CD4-positive, alpha-beta T cell (primary cell): ENCODE results near the gene GNAO1. TPM values are rescaled to one million over a fixed set of nuclear protein-coding genes. Genes with fewer than 3 reads are reported as not detected.
A peak's percentile ranks its signal among the peaks of the same experiment; 100 is the strongest.

Experiments
- ATAC-seq: fragments of 200-7000 bp; cut with Tn5 transposase; one replicate; pipeline ENCODE4 v1.10.0; 2022; ENCODE audit warnings: mild to moderate bottlenecking; ENCODE audit not compliant: poor library complexity
- CTCF ChIA-PET: fragments of 350-600 bp; sonication (Branson Sonifier 250); formaldehyde crosslinking; loops from one replicate; lab custom pipeline; 2021; ENCODE audit warnings: antibody characterized with exemption, inconsistent platforms; lab: Charles Lee
- POLR2A ChIA-PET: fragments of 350-600 bp; sonication (Branson Sonifier 250); formaldehyde crosslinking; loops from one replicate; lab custom pipeline; 2021; ENCODE audit warnings: antibody characterized with exemption, inconsistent platforms; lab: Charles Lee
- DNase-seq, 14 experiments: peaks; one replicate each; pipeline ENCODE4 v3.0.0-alpha.2; 2013 to 2020; ENCODE audit warnings: mixed read lengths in 2 of 14
- H3K27ac ChIP-seq, 2 donors: one replicate each; pipeline versions ENCODE4 v1.5.1 to v1.7.0; 2013; ENCODE audit warnings: low read length in 2 of 2, low read depth in 1 of 2, mild to moderate bottlenecking in 1 of 2
- H3K27me3 ChIP-seq, 2 experiments: 1 replicate in 1 of 2; 2 replicates in 1 of 2; pipeline versions ENCODE4 v1.6.1 to v1.7.0; 2013; ENCODE audit warnings: low read length in 2 of 2, control low read depth in 1 of 2, mild to moderate bottlenecking in 1 of 2, moderate library complexity in 1 of 2; ENCODE audit not compliant: insufficient read depth in 2 of 2, control insufficient read depth in 1 of 2
- H3K36me3 ChIP-seq: one replicate; pipeline ENCODE4 v1.6.1; 2013; ENCODE audit warnings: low read length, control low read depth; ENCODE audit not compliant: insufficient read depth
- H3K4me1 ChIP-seq: one replicate; pipeline ENCODE4 v1.6.1; 2013; ENCODE audit warnings: low read length, control low read depth; ENCODE audit not compliant: insufficient read depth
- H3K4me3 ChIP-seq: one replicate; pipeline ENCODE4 v1.5.1; 2013; ENCODE audit warnings: mild to moderate bottlenecking, low read length, moderate library complexity
- H3K9me3 ChIP-seq, 2 experiments: 1 replicate in 1 of 2; 2 replicates in 1 of 2; pipeline versions ENCODE4 v1.6.1 to v1.7.0; 2013; ENCODE audit warnings: low read length in 2 of 2, mild to moderate bottlenecking in 2 of 2, control low read depth in 1 of 2, moderate library complexity in 1 of 2; ENCODE audit not compliant: control insufficient read depth in 1 of 2, insufficient read depth in 1 of 2
- H3K27ac Mint-ChIP-seq: one replicate; pipeline ENCODE4 v1.8.0; 2020; ENCODE audit warnings: mixed read lengths
- H3K27me3 Mint-ChIP-seq: one replicate; pipeline ENCODE4 v1.8.0; 2021; ENCODE audit warnings: mixed read lengths
- H3K36me3 Mint-ChIP-seq: one replicate; pipeline ENCODE4 v1.8.0; 2021; ENCODE audit warnings: low read depth, mixed read lengths
- H3K4me1 Mint-ChIP-seq: one replicate; pipeline ENCODE4 v1.8.0; 2021; ENCODE audit warnings: low read depth, mixed read lengths
- H3K4me3 Mint-ChIP-seq: one replicate; pipeline ENCODE4 v1.8.0; 2020; ENCODE audit warnings: mild to moderate bottlenecking, mixed read lengths
- H3K9me3 Mint-ChIP-seq: one replicate; pipeline ENCODE4 v1.8.0; 2020; ENCODE audit warnings: mixed read lengths
- CTCF ChIP-seq: fragments of 200-600 bp; IDR thresholded peaks from one replicate; pipeline ENCODE4 v1.8.0; 2022; ENCODE audit warnings: antibody characterized with exemption, mild to moderate bottlenecking
- intact Hi-C, 2 experiments: fragments of 100-400 bp; cut with DNase I in 1 of 2; cut with micrococcal nuclease in 1 of 2; formaldehyde crosslinking; loops; one replicate each; pipeline versions ENCODE4 v1.15.1 to v1.9.0; 2023 to 2025; cut with DNase I, micrococcal nuclease
- total RNA-seq, 174 experiments: library from RNA in 2 of 174; stranded (reverse) in 2 of 174; gene quantifications; one replicate each; pipeline ENCODE4 v1.2.3 and lab custom pipeline; 2021 to 2026

The GNAO1 gene
- total RNA-seq, 2 experiments from 2014 or later: 7.3 to 7.9 TPM

- no peaks in the 10 kb centered on the region for H3K9me3 Mint-ChIP-seq
- intact Hi-C loops: no loop called here
- ATAC-seq (no peak), DNase-seq (no peak)
- TF ChIP-seq CTCF: no peak
- ChIA-PET POLR2A (interaction anchor here (0.7 kb wide), 1 partner anchor 158 kb away, joined by 3 read pairs; no protein-coding TSS in a partner anchor), CTCF (no interaction called here)
- no peak overlapping the region for H3K27ac Mint-ChIP-seq
- H3K4me1 Mint-ChIP-seq: peaks cover 46% of the 10 kb centered on the region
- Histone ChIP-seq H3K9me3 (no peaks in the 10 kb centered on the region), H3K27ac (no peak overlapping the region), H3K36me3 (no peaks in the 10 kb centered on the region), H3K27me3 (no peaks in the 10 kb centered on the region), H3K4me1 (peaks cover 49% of the 10 kb centered on the region), H3K4me3 (no peak overlapping the region)
- no peaks in the 10 kb centered on the region for H3K36me3 Mint-ChIP-seq
- H3K27me3 Mint-ChIP-seq: no peaks in the 10 kb centered on the region
- no peak overlapping the region for H3K4me3 Mint-ChIP-seq
These were observed 73.9 kb downstream of the GNAO1 start for GRCh38 chr16:56265184-56265583.

- Mint-ChIP-seq H3K27me3 (no peaks in the 10 kb centered on the region), H3K4me3 (peak overlapping the region; percentile 51), H3K9me3 (no peaks in the 10 kb centered on the region), H3K4me1 (peaks cover 43% of the 10 kb centered on the region), H3K36me3 (no peaks in the 10 kb centered on the region), H3K27ac (no peak overlapping the region)
- ChIA-PET POLR2A (interaction anchor here (0.7 to 1.5 kb wide), 2 partner anchors 75 to 157 kb away, joined by 3 read pairs; partner anchors contain the start of gene GNAO1), CTCF (no interaction called here)
- TF ChIP-seq CTCF: no peak
- H3K9me3 ChIP-seq: no peaks in the 10 kb centered on the region
- H3K27ac ChIP-seq: no peak overlapping the region
- H3K27me3 ChIP-seq: no peaks in the 10 kb centered on the region
- no peak for ATAC-seq
- H3K4me3 ChIP-seq: no peak overlapping the region
- H3K4me1 ChIP-seq: peaks cover 43% of the 10 kb centered on the region
- DNase-seq: no peak
- intact Hi-C loops: no loop called here
- H3K36me3 ChIP-seq: no peaks in the 10 kb centered on the region
These were observed 74.5 kb downstream of the GNAO1 start for GRCh38 chr16:56265746-56266145.

GRCh38 chr16:56266641-56267607 lies 75.6 kb downstream of the GNAO1 start:
- no peaks in the 10 kb centered on the region for H3K36me3 Mint-ChIP-seq
- POLR2A ChIA-PET: interaction anchor here (1.5 kb wide), 1 partner anchor 76 kb away, joined by 3 read pairs; the partner anchor contains the start of gene GNAO1
- no peak overlapping the region for H3K4me3 Mint-ChIP-seq

More at GRCh38 chr16:56266641-56267607, 75.6 kb downstream of the GNAO1 start:
- Histone ChIP-seq H3K27me3 (no peaks in the 10 kb centered on the region), H3K36me3 (no peaks in the 10 kb centered on the region), H3K27ac (no peak overlapping the region), H3K4me3 (no peak overlapping the region), H3K4me1 (peaks cover 31% of the 10 kb centered on the region), H3K9me3 (no peaks in the 10 kb centered on the region)
- TF ChIP-seq CTCF: no peak
- CTCF ChIA-PET: no interaction called here
- ATAC-seq (no peak), DNase-seq (no peak)
- intact Hi-C loops: no loop called here
- Mint-ChIP-seq H3K9me3 (no peaks in the 10 kb centered on the region), H3K27me3 (no peaks in the 10 kb centered on the region), H3K4me1 (peaks cover 32% of the 10 kb centered on the region), H3K27ac (no peak overlapping the region)
